K562 (cell line): ENCODE data around the gene INVS. TPM values are rescaled to one million over a fixed set of nuclear protein-coding genes. Genes with fewer than 3 reads are reported as not detected.
A peak's percentile ranks its signal among the peaks of the same experiment; 100 is the strongest.

ENCODE experiments used
- ATAC-seq: fragments of 200-7000 bp; cut with Tn5 transposase; 3 replicates; pipeline ENCODE4 v1.9.1; 2020; ENCODE audit warnings: moderate library complexity
- BruUV-seq: library from RNA; stranded (reverse); fragments of 400-500 nt; replicated peaks from 2 replicates; lab custom pipeline; 2021; lab: Mats Ljungman, UMichigan
- CTCF ChIA-PET: fragments of 300-600 bp; formaldehyde crosslinking; extraction: SDS; loops from one replicate; lab custom pipeline; 2021; ENCODE audit warnings: low intra/inter-chr PET ratio; lab: Yijun Ruan, JAX
- POLR2A ChIA-PET: fragments of 300-600, 350-650 bp; sonication (Branson Sonifier 250); formaldehyde crosslinking; extraction: SDS; loops from one replicate; lab custom pipeline; 2021; ENCODE audit warnings: antibody characterized with exemption, inconsistent platforms; lab: Yijun Ruan, JAX
- DNase-seq, 4 experiments: peaks; one replicate each; pipeline versions ENCODE4 v3.0.0 to v3.0.0-alpha.2; 2011 to 2018; ENCODE audit warnings: low spot score in 3 of 4, mixed read lengths in 3 of 4; ENCODE audit errors: extremely low read depth in 1 of 4
- FAIRE-seq: peaks from 2 replicates; lab custom pipeline; 2011; peaks lifted over from hg19 to GRCh38; lab: Jason Lieb, UNC
- H2AFZ ChIP-seq: 2 replicates; pipeline ENCODE4 v1.6.0; 2011; ENCODE audit warnings: low read depth, low read length, control low read depth, inconsistent platforms
- H3K27ac ChIP-seq: fragments of 200-600 bp; 3 replicates; pipeline ENCODE4 v1.8.0; 2011; ENCODE audit warnings: low read depth, mild to moderate bottlenecking, control low read depth, inconsistent platforms, low read length, moderate library complexity, mixed read lengths; ENCODE audit errors: extremely low read depth
- H3K27me3 ChIP-seq, 2 experiments: fragments of 300-600 bp in 1 of 2; 2 replicates in 1 of 2; 3 replicates in 1 of 2; pipeline versions ENCODE4 v1.6.0 to v1.8.0; 2011; ENCODE audit warnings: inconsistent platforms in 2 of 2, low read length in 2 of 2, mild to moderate bottlenecking in 1 of 2, mixed read lengths in 1 of 2, moderate library complexity in 1 of 2; ENCODE audit not compliant: control insufficient read depth in 2 of 2, insufficient read depth in 2 of 2
- H3K36me3 ChIP-seq: fragments of 300-600 bp; 3 replicates; pipeline ENCODE4 v1.8.0; 2011; ENCODE audit warnings: mild to moderate bottlenecking, low read length, inconsistent platforms; ENCODE audit not compliant: control insufficient read depth, insufficient read depth
- H3K4me1 ChIP-seq, 2 experiments: fragments of 200-600 bp in 1 of 2; replicated peaks in 1 of 2; 2 replicates in 1 of 2; 3 replicates in 1 of 2; pipeline versions ENCODE4 v1.5.1 to v1.8.0; 2011; ENCODE audit warnings: inconsistent platforms in 2 of 2, low read length in 2 of 2, mild to moderate bottlenecking in 1 of 2, mixed read lengths in 1 of 2, moderate library complexity in 1 of 2; ENCODE audit not compliant: control insufficient read depth in 2 of 2, insufficient read depth in 2 of 2
- H3K4me2 ChIP-seq: 2 replicates; pipeline ENCODE4 v1.6.1; 2011; ENCODE audit warnings: low read length, control low read depth, inconsistent platforms, mixed read lengths; ENCODE audit not compliant: insufficient read depth
- H3K4me3 ChIP-seq: fragments of 200-600 bp; sonication (generic), shearing (Covaris generic); 2 replicates; pipeline ENCODE4 v1.5.1; 2016; ENCODE audit warnings: control low read depth, inconsistent platforms
- H3K79me2 ChIP-seq: fragments of 200-600 bp; 3 replicates; pipeline ENCODE4 v1.8.0; 2011; ENCODE audit warnings: low read length, inconsistent platforms; ENCODE audit not compliant: control insufficient read depth, insufficient read depth
- H3K9ac ChIP-seq, 2 experiments: 2 replicates each; pipeline versions ENCODE4 v1.6.0 to v1.6.1; 2011; ENCODE audit warnings: low read depth in 2 of 2, low read length in 2 of 2, control low read depth in 1 of 2, inconsistent platforms in 1 of 2, mild to moderate bottlenecking in 1 of 2, mixed read lengths in 1 of 2; ENCODE audit not compliant: insufficient read depth in 1 of 2
- H3K9me1 ChIP-seq: one replicate; pipeline ENCODE4 v1.6.0; 2011; ENCODE audit warnings: inconsistent platforms, mild to moderate bottlenecking, low read length, moderate library complexity; ENCODE audit not compliant: control insufficient read depth, insufficient read depth
- H3K9me3 ChIP-seq: replicated peaks from 2 replicates; pipeline ENCODE4 v1.5.1; 2011; ENCODE audit warnings: low read depth, low read length, inconsistent platforms; ENCODE audit not compliant: control insufficient read depth, insufficient read depth
- H4K20me1 ChIP-seq: replicated peaks from 2 replicates; pipeline ENCODE4 v1.6.1; 2011; ENCODE audit warnings: low read length, inconsistent platforms, mixed read lengths; ENCODE audit not compliant: control insufficient read depth, insufficient read depth
- ARHGAP35 ChIP-seq: fragments of 450-650 bp; IDR thresholded peaks from 2 replicates; pipeline ENCODE4 v1.6.1; 2018; ENCODE audit not compliant: partially characterized antibody
- CTBP1 ChIP-seq: fragments of 450-650 bp; IDR thresholded peaks from 2 replicates; pipeline ENCODE4 v1.6.1; 2016; ENCODE audit warnings: borderline replicate concordance
- FOXM1 ChIP-seq, 2 experiments: fragments of 450-650 bp in 1 of 2; sonication (generic) in 1 of 2; formaldehyde crosslinking in 1 of 2; IDR thresholded peaks; 2 replicates each; pipeline versions ENCODE4 v1.6.1 to v1.9.0; 2017 to 2022; ENCODE audit warnings: low read depth in 2 of 2, mild to moderate bottlenecking in 2 of 2, missing genetic modification reagents in 1 of 2, moderate library complexity in 1 of 2
- SIRT6 ChIP-seq: IDR thresholded peaks from one replicate; pipeline ENCODE4 v1.6.1; 2012; ENCODE audit warnings: low read depth, mild to moderate bottlenecking, control low read depth, inconsistent platforms, low read length, moderate library complexity
- ZNF561 ChIP-seq: fragments of 450-650 bp; formaldehyde crosslinking; conservative IDR thresholded peaks from 2 replicates; pipeline ENCODE4 v1.4.0; 2020; ENCODE audit warnings: mild to moderate bottlenecking, moderate library complexity
- ZNF77 ChIP-seq: fragments of 250-450 bp; sonication (Bioruptor Pico); IDR thresholded peaks from 2 replicates; pipeline ENCODE4 v1.5.0; 2020
- WGBS: fragments of 100-300 bp; shearing (Covaris generic); methylation state at CpG from one replicate; pipeline ENCODE4 v1.1.6; 2016; ENCODE audit warnings: low coverage, mixed read lengths; ENCODE audit not compliant: insufficient coverage; ENCODE audit errors: missing lambda C conversion rate; 5-methylcytosine and 5-hydroxymethylcytosine counted together
- in situ Hi-C: fragments of 300-500 bp; cut with MboI; formaldehyde crosslinking; loops from 4 replicates; pipeline ENCODE4 v1.15.0; 2018; ENCODE audit warnings: inconsistent platforms, mixed read lengths
- intact Hi-C: fragments of 100-400 bp; cut with micrococcal nuclease; formaldehyde crosslinking; loops from 2 replicates; pipeline ENCODE4 v1.14.2; 2022
- polyA plus RNA-seq, 8 experiments: library from polyadenylated mRNA; depleted of rRNA in 4 of 8; stranded (reverse) in 5 of 8; unstranded in 3 of 8; fragments of >200 nt; fragmentation: Nextera tagmentation in 2 of 8; fragmentation: Illumina TruSeq in 1 of 8; extraction: Ambion mirVana in 2 of 8; extraction: Trizol in 1 of 8; gene quantifications; 2 replicates each; pipeline versions ENCODE4 v1.2.1 to v1.2.3, GENCODE V29; 2011 to 2014; ENCODE audit warnings: inconsistent platforms in 1 of 8, missing spikeins in 1 of 8
- total RNA-seq, 7 experiments: library from RNA; depleted of rRNA in 6 of 7; stranded (reverse); fragments of >200 nt in 6 of 7; fragmentation: Illumina TruSeq in 2 of 7; extraction: Trizol in 2 of 7; gene quantifications; 2 replicates each; pipeline versions ENCODE4 v1.2.1 to v1.2.3, GENCODE V29; 2011 to 2021; ENCODE audit warnings: low replicate concordance in 1 of 7
- TF ChIP-seq, protein P1 (sequence below): sonication (generic); formaldehyde crosslinking; IDR thresholded peaks from 2 replicates; pipeline ENCODE4 v1.8.0; 2023; ENCODE audit warnings: mild to moderate bottlenecking, missing genetic modification reagents
- TF ChIP-seq, protein P2 (sequence below), 2 experiments: fragments of 450-650 bp; IDR thresholded peaks; 2 replicates each; pipeline ENCODE4 v1.6.1; 2016; ENCODE audit warnings: mild to moderate bottlenecking in 2 of 2, borderline replicate concordance in 1 of 2, low read depth in 1 of 2, moderate library complexity in 1 of 2
- TF ChIP-seq, protein P3 (sequence below): IDR thresholded peaks from 2 replicates; pipeline ENCODE4 v1.6.1; 2012; ENCODE audit warnings: low read depth, low read length, improper control_type of control experiment, borderline replicate concordance

The INVS gene
- total and polyA plus RNA-seq, 9 of the 15 experiments (the other 6 are each of a cell fraction or from before 2014, with no cell fraction given) = 0.77 to 18.5 (median 10.0) TPM

DNA sequence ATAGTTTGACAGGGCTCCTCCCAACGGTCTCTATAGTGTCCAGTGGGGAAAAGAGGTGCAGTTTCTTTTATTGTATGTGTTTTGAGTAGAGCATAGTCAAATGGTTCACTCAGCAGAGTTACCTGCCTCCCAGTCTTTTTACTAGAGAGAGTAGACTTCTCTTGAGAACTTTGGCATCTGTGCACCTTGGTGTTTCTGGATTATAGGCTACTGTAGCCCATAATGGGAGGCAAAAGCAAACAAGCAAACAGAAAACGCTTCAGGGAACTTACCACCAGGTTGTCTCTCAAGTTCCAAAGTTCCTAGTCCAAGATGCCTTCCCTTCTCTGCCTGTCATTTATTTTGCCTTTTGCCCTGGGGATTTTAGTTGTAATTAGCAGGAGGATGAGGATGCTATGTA is 26.2 kb downstream of the INVS start:
- Histone ChIP-seq H2AFZ (no peak overlapping the region), H3K4me1 (peaks cover 0 to 7% of the 10 kb centered on the region in 2 experiments; a peak in 2 of 5 replicates), H4K20me1 (no peaks in the 10 kb centered on the region), H3K79me2 (peaks cover 10% of the 10 kb centered on the region; the same call in 2 of the 3 replicates), H3K4me3 (no peak overlapping the region), H3K9me3 (no peaks in the 10 kb centered on the region), H3K27me3 (no peaks in the 10 kb centered on the region), H3K4me2 (no peak overlapping the region), H3K9me1 (no peaks in the 10 kb centered on the region), H3K36me3 (peaks cover 10% of the 10 kb centered on the region; the same call in 1 of the 3 replicates), H3K27ac (no peak overlapping the region), H3K9ac (no peak overlapping the region)
- peak; percentile 44; the same call in 1 of the 3 replicates for ATAC-seq
- in situ Hi-C loops (loop anchor here (10.0 kb wide), 1 partner anchor 90 kb away; no protein-coding TSS in a partner anchor), intact Hi-C loops (no loop called here)
- peak; percentile 37 for FAIRE-seq
- WGBS = 76% methylated on average over 2 of the region's 2 CpGs
- DNase-seq = no peak
- POLR2A ChIA-PET = no interaction called here
- CTCF ChIA-PET = no interaction called here
- BruUV-seq = no TSS peak
- no peak for TF ChIP-seq FOXM1 (IDR thresholded peaks at IDR 0.05; ENCODE audit: low read depth)
- no peak for TF ChIP-seq FOXM1 (CRISPR knock-in tag; IDR thresholded peaks at IDR 0.05; ENCODE audit: low read depth)
- TF ChIP-seq, protein P1, sequence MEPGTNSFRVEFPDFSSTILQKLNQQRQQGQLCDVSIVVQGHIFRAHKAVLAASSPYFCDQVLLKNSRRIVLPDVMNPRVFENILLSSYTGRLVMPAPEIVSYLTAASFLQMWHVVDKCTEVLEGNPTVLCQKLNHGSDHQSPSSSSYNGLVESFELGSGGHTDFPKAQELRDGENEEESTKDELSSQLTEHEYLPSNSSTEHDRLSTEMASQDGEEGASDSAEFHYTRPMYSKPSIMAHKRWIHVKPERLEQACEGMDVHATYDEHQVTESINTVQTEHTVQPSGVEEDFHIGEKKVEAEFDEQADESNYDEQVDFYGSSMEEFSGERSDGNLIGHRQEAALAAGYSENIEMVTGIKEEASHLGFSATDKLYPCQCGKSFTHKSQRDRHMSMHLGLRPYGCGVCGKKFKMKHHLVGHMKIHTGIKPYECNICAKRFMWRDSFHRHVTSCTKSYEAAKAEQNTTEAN (CRISPR knock-in tag) = no peak
- TF ChIP-seq, protein P2, sequence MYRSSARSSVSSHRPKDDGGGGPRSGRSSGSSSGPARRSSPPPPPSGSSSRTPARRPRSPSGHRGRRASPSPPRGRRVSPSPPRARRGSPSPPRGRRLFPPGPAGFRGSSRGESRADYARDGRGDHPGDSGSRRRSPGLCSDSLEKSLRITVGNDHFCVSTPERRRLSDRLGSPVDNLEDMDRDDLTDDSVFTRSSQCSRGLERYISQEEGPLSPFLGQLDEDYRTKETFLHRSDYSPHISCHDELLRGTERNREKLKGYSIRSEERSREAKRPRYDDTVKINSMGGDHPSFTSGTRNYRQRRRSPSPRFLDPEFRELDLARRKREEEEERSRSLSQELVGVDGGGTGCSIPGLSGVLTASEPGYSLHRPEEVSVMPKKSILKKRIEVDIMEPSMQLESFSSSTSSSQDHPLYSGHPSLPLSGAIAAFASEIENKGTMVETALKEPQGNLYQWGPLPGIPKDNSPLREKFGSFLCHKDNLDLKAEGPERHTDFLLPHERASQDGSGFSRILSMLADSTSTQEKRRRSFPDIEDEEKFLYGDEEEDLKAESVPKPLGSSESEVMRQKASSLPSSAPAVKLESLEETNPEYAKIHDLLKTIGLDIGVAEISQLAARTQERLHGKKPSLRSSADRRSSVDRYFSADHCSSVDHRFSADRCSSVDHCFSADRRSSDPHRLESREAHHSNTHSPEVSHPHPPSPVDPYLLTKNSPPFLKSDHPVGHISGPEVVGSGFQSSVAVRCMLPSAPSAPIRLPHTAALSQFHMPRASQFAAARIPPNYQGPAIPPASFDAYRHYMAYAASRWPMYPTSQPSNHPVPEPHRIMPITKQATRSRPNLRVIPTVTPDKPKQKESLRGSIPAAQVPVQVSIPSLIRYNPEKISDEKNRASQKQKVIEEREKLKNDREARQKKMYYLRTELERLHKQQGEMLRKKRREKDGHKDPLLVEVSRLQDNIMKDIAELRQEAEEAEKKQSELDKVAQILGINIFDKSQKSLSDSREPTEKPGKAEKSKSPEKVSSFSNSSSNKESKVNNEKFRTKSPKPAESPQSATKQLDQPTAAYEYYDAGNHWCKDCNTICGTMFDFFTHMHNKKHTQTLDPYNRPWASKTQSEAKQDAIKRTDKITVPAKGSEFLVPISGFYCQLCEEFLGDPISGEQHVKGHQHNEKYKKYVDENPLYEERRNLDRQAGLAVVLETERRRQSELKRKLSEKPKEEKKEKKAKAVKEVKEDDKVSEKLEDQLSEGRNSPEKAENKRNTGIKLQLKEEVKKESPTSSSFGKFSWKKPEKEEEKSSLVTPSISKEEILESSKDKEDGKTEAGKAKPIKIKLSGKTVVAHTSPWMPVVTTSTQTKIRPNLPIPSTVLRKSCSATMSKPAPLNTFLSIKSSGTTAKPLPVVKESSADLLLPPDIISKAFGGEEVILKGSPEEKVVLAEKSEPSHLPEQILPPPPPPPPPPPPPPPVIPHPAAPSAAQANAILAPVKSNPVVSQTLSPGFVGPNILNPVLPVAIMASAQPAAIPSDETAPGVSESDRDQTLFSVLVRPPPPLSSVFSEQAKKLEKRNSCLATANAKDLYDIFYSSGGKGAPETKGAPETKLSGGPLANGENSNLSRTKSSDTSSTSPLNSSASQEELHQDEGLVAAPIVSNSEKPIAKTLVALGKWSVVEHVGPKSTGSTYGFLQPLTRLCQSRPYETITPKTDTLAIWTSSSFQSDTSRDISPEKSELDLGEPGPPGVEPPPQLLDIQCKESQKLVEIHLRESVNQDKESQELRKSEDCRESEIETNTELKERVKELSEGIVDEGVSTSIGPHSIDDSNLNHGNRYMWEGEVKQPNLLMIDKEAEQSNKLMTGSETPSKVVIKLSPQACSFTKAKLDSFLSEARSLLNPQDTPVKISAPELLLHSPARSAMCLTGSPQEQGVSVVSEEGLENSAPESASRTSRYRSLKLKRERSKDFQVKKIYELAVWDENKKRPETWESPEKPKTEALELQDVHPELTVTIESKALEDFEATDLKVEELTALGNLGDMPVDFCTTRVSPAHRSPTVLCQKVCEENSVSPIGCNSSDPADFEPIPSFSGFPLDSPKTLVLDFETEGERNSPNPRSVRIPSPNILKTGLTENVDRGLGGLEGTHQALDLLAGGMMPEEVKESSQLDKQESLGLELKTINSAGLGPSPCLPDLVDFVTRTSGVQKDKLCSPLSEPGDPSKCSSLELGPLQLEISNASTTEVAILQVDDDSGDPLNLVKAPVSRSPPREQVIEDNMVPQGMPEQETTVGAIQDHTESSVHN (IDR thresholded peaks at IDR 0.05; ENCODE audit: borderline replicate concordance in 1 of 2, low read depth in 1 of 2) = no peak
- TF ChIP-seq, protein P3, sequence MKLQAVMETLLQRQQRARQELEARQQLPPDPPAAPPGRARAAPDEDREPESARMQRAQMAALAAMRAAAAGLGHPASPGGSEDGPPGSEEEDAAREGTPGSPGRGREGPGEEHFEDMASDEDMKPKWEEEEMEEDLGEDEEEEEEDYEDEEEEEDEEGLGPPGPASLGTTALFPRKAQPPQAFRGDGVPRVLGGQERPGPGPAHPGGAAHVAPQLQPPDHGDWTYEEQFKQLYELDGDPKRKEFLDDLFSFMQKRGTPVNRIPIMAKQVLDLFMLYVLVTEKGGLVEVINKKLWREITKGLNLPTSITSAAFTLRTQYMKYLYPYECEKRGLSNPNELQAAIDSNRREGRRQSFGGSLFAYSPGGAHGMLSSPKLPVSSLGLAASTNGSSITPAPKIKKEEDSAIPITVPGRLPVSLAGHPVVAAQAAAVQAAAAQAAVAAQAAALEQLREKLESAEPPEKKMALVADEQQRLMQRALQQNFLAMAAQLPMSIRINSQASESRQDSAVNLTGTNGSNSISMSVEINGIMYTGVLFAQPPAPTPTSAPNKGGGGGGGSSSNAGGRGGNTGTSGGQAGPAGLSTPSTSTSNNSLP = no peak
- no peak for TF ChIP-seq CTBP1
- TF ChIP-seq ZNF561 (CRISPR knock-in tag) = no peak
- no peak for TF ChIP-seq ARHGAP35
- no peak for TF ChIP-seq ZNF77 (CRISPR knock-in tag)
- no peak for TF ChIP-seq SIRT6
